HepG2 (cell line): ENCODE data around the gene TRIP4. TPM values are rescaled to one million over a fixed set of nuclear protein-coding genes. Genes with fewer than 3 reads are reported as not detected.

Source experiments
- ATAC-seq: fragments of 200-7000 bp; cut with Tn5 transposase; 3 replicates; pipeline ENCODE4 v1.9.1; 2020; ENCODE audit warnings: mild to moderate bottlenecking, moderate library complexity
- BruUV-seq: library from RNA; stranded (reverse); fragments of 400-500 nt; replicated peaks from 2 replicates; lab custom pipeline; 2021; lab: Mats Ljungman, UMichigan
- CTCF ChIA-PET: fragments of 300-600 bp; formaldehyde crosslinking; extraction: SDS; loops from one replicate; lab custom pipeline; 2021; ENCODE audit warnings: low total read pairs, inconsistent platforms, low intra/inter-chr PET ratio; lab: Yijun Ruan, JAX
- POLR2A ChIA-PET: fragments of 350-600 bp; sonication (Branson Sonifier 250); formaldehyde crosslinking; loops from one replicate; lab custom pipeline; 2020; ENCODE audit warnings: antibody characterized with exemption, inconsistent platforms; lab: Yijun Ruan, JAX
- DNase-seq: peaks from one replicate; pipeline ENCODE4 v3.0.0-alpha.2; 2015; ENCODE audit warnings: low spot score
- FAIRE-seq: peaks from 3 replicates; lab custom pipeline; 2011; peaks lifted over from hg19 to GRCh38; lab: Jason Lieb, UNC
- H2AFZ ChIP-seq: one replicate; pipeline ENCODE4 v1.6.1; 2011; ENCODE audit warnings: low read length, inconsistent platforms
- H3K27ac ChIP-seq: fragments of 300-600 bp; 3 replicates; pipeline ENCODE4 v1.8.0; 2011; ENCODE audit warnings: mixed run types, mild to moderate bottlenecking, mixed read lengths, low read length, inconsistent platforms; ENCODE audit not compliant: insufficient read depth; ENCODE audit errors: extremely low read length
- H3K27me3 ChIP-seq, 2 experiments: fragments of 200-600 bp in 1 of 2; 2 replicates in 1 of 2; 3 replicates in 1 of 2; pipeline versions ENCODE4 v1.6.0 to v1.8.0; 2011; ENCODE audit warnings: low read length in 2 of 2, mild to moderate bottlenecking in 2 of 2, moderate library complexity in 2 of 2, inconsistent platforms in 1 of 2; ENCODE audit not compliant: insufficient read depth in 2 of 2, control insufficient read depth in 1 of 2
- H3K36me3 ChIP-seq, 2 experiments: fragments of 200-600 bp in 1 of 2; replicated peaks in 1 of 2; 2 replicates in 1 of 2; 3 replicates in 1 of 2; pipeline versions ENCODE4 v1.5.1 to v1.8.0; 2011; ENCODE audit warnings: low read length in 2 of 2, inconsistent platforms in 1 of 2; ENCODE audit not compliant: insufficient read depth in 2 of 2, control insufficient read depth in 1 of 2
- H3K4me1 ChIP-seq: 2 replicates; pipeline ENCODE4 v1.5.1; 2012; ENCODE audit warnings: low read length, inconsistent platforms; ENCODE audit not compliant: insufficient read depth
- H3K4me2 ChIP-seq: 2 replicates; pipeline ENCODE4 v1.6.0; 2011; ENCODE audit warnings: low read depth, low read length, inconsistent platforms
- H3K4me3 ChIP-seq, 3 experiments: fragments of 200-600 bp in 1 of 3; sonication (generic), shearing (Covaris generic) in 1 of 3; replicated peaks in 1 of 3; 2 replicates each; pipeline ENCODE4 v1.5.1; 2011 to 2016; ENCODE audit warnings: low read length in 3 of 3, inconsistent platforms in 2 of 3, low read depth in 2 of 3, mild to moderate bottlenecking in 2 of 3, control low read depth in 1 of 3, mixed read lengths in 1 of 3; ENCODE audit not compliant: insufficient read depth in 1 of 3
- H3K79me2 ChIP-seq: one replicate; pipeline ENCODE4 v1.6.1; 2011; ENCODE audit warnings: low read length, inconsistent platforms; ENCODE audit not compliant: insufficient read depth
- H3K9ac ChIP-seq: 2 replicates; pipeline ENCODE4 v1.6.0; 2011; ENCODE audit warnings: mild to moderate bottlenecking, low read depth, low read length, inconsistent platforms; ENCODE audit not compliant: insufficient read depth
- H3K9me3 ChIP-seq: 2 replicates; pipeline ENCODE4 v1.5.1; 2012; ENCODE audit warnings: mild to moderate bottlenecking, low read length
- H4K20me1 ChIP-seq: 2 replicates; pipeline ENCODE4 v1.6.0; 2011; ENCODE audit warnings: inconsistent platforms, mild to moderate bottlenecking, low read length, moderate library complexity; ENCODE audit not compliant: insufficient read depth
- ASH2L ChIP-seq: fragments of 300-600, 200-600 bp; sonication (generic); IDR thresholded peaks from 2 replicates; pipeline ENCODE4 v1.7.0; 2017; ENCODE audit warnings: low read depth, mild to moderate bottlenecking, moderate library complexity, mixed read lengths, low read length; ENCODE audit not compliant: insufficient read length
- CEBPG ChIP-seq: IDR thresholded peaks from 2 replicates; pipeline ENCODE4 v1.6.1; 2016
- EED ChIP-seq: sonication (generic); formaldehyde crosslinking; IDR thresholded peaks from 2 replicates; pipeline ENCODE4 v1.5.0; 2020; ENCODE audit warnings: mild to moderate bottlenecking, missing genetic modification reagents
- FOXA1 ChIP-seq, 2 experiments: fragments of 450-650 bp in 1 of 2; sonication (generic) in 1 of 2; formaldehyde crosslinking in 1 of 2; IDR thresholded peaks; 2 replicates each; pipeline versions ENCODE4 v1.4.0 to v1.6.1; 2016 to 2020; ENCODE audit warnings: missing genetic modification reagents in 1 of 2
- GATAD1 ChIP-seq: IDR thresholded peaks from 2 replicates; pipeline ENCODE4 v1.6.1; 2016; ENCODE audit warnings: missing genetic modification reagents, missing compliant biosample characterization
- HIC2 ChIP-seq: sonication (generic); formaldehyde crosslinking; IDR thresholded peaks from 2 replicates; pipeline ENCODE4 v1.9.0; 2022; ENCODE audit warnings: low read depth, missing genetic modification reagents
- MATR3 ChIP-seq: sonication (generic); formaldehyde crosslinking; IDR thresholded peaks from 2 replicates; pipeline ENCODE4 v1.4.0; 2020; ENCODE audit warnings: missing genetic modification reagents
- MTA3 ChIP-seq: sonication (generic); formaldehyde crosslinking; IDR thresholded peaks from 2 replicates; pipeline ENCODE4 v1.4.0; 2020; ENCODE audit warnings: missing genetic modification reagents
- PHF20 ChIP-seq: sonication (generic); formaldehyde crosslinking; IDR thresholded peaks from 2 replicates; pipeline ENCODE4 v1.5.0; 2020; ENCODE audit warnings: mild to moderate bottlenecking, missing genetic modification reagents
- PLSCR1 ChIP-seq: sonication (generic); formaldehyde crosslinking; IDR thresholded peaks from 2 replicates; pipeline ENCODE4 v1.5.0; 2020; ENCODE audit warnings: missing genetic modification reagents, mild to moderate bottlenecking, borderline replicate concordance
- RBM39 ChIP-seq: fragments of 200-400 bp; formaldehyde crosslinking; IDR thresholded peaks from one replicate; pipeline ENCODE4 v1.6.1; 2018; ENCODE audit warnings: antibody characterized with exemption, mild to moderate bottlenecking, low read depth, low read length; ENCODE audit not compliant: poor library complexity, severe bottlenecking
- SCMH1 ChIP-seq: sonication (generic); formaldehyde crosslinking; IDR thresholded peaks from 2 replicates; pipeline ENCODE4 v1.9.0; 2021; ENCODE audit warnings: missing genetic modification reagents, mild to moderate bottlenecking, borderline replicate concordance
- STAG1 ChIP-seq: sonication (generic); formaldehyde crosslinking; IDR thresholded peaks from 2 replicates; pipeline ENCODE4 v1.4.0; 2020; ENCODE audit warnings: missing genetic modification reagents
- ZFY ChIP-seq: sonication (generic); formaldehyde crosslinking; IDR thresholded peaks from 2 replicates; pipeline ENCODE4 v1.4.0; 2020; ENCODE audit warnings: missing genetic modification reagents
- ZNF225 ChIP-seq: sonication (generic); formaldehyde crosslinking; IDR thresholded peaks from 2 replicates; pipeline ENCODE4 v1.4.0; 2020; ENCODE audit warnings: mild to moderate bottlenecking, missing genetic modification reagents
- ZNF260 ChIP-seq: sonication (generic); formaldehyde crosslinking; IDR thresholded peaks from 2 replicates; pipeline ENCODE4 v1.4.0; 2020; ENCODE audit warnings: missing genetic modification reagents, low read depth, mild to moderate bottlenecking, borderline replicate concordance
- ZNF296 ChIP-seq: sonication (generic); formaldehyde crosslinking; conservative IDR thresholded peaks from 2 replicates; pipeline ENCODE4 v1.5.0; 2020; ENCODE audit warnings: mild to moderate bottlenecking, missing genetic modification reagents
- ZNF34 ChIP-seq: sonication (generic); formaldehyde crosslinking; IDR thresholded peaks from 2 replicates; pipeline ENCODE4 v1.4.0; 2020; ENCODE audit warnings: mild to moderate bottlenecking, missing genetic modification reagents, borderline replicate concordance
- ZNF569 ChIP-seq: sonication (generic); formaldehyde crosslinking; IDR thresholded peaks from 2 replicates; pipeline ENCODE4 v1.5.0; 2020; ENCODE audit warnings: mild to moderate bottlenecking, missing genetic modification reagents, moderate library complexity, borderline replicate concordance
- ZNF674 ChIP-seq: sonication (generic); formaldehyde crosslinking; IDR thresholded peaks from 2 replicates; pipeline ENCODE4 v1.5.0; 2020; ENCODE audit warnings: low read depth, mild to moderate bottlenecking, missing genetic modification reagents
- ZNF770 ChIP-seq: sonication (generic); formaldehyde crosslinking; IDR thresholded peaks from 2 replicates; pipeline ENCODE4 v1.5.0; 2020; ENCODE audit warnings: mild to moderate bottlenecking, missing genetic modification reagents
- WGBS: methylation state at CpG from one replicate; pipeline ENCODE4 v1.1.6; 2017; ENCODE audit warnings: low lambda C conversion rate; 5-methylcytosine and 5-hydroxymethylcytosine counted together
- in situ Hi-C: cut with HindIII; loops from 2 replicates; pipeline ENCODE4 v1.10.0; 2017; ENCODE audit warnings: low pct_unique_long_range_greater_than_20kb; ENCODE audit not compliant: extremely low pct_ligation_motif_present
- intact Hi-C: fragments of 100-400 bp; cut with micrococcal nuclease; formaldehyde crosslinking; loops from one replicate; pipeline ENCODE4 v1.10.0; 2022; ENCODE audit not compliant: unreplicated experiment
- polyA plus RNA-seq, 8 experiments: library from polyadenylated mRNA; depleted of rRNA in 3 of 8; stranded (reverse) in 7 of 8; unstranded in 1 of 8; fragments of >200 nt; fragmentation: Illumina TruSeq in 4 of 8; extraction: Trizol in 4 of 8; gene quantifications; 2 replicates each; pipeline versions ENCODE4 v1.2.1 to v1.2.3, GENCODE V29; 2011 to 2016; ENCODE audit warnings: low read depth in 4 of 8, missing spikeins in 1 of 8, mixed read lengths in 1 of 8; ENCODE audit not compliant: insufficient read depth in 1 of 8
- total RNA-seq, 5 experiments: library from RNA; depleted of rRNA; stranded (reverse); fragments of >200 nt; fragmentation: Illumina TruSeq; extraction: Trizol; gene quantifications; 2 replicates each; pipeline ENCODE4 v1.2.3, GENCODE V29; 2016; ENCODE audit warnings: low read depth in 1 of 5

Gene TRIP4
- total and polyA plus RNA-seq, 2 of the 13 experiments (the other 11 are each of a cell fraction or from before 2014, with no cell fraction given), result 7.1 to 11.8 TPM

- TF ChIP-seq ZNF225, result peak; percentile 95; the same call in 1 of the 2 replicates
- TF ChIP-seq MATR3 (CRISPR knock-in tag), result no peak
- TF ChIP-seq MTA3 (CRISPR knock-in tag), result no peak
- no peak; the same call in 1 of the 2 replicates for TF ChIP-seq PLSCR1 (CRISPR knock-in tag)
- peak; percentile 98 for TF ChIP-seq RBM39
- TF ChIP-seq ZNF569 (CRISPR knock-in tag), result no peak
- peak; percentile 76 for TF ChIP-seq CEBPG
- TF ChIP-seq SCMH1, result no peak
- TF ChIP-seq ZNF296 (CRISPR knock-in tag), result peak; percentile 84; the same call in 1 of the 2 replicates
- TF ChIP-seq ZNF674 (CRISPR knock-in tag), result no peak
- TF ChIP-seq ZNF260 (CRISPR knock-in tag), result no peak
- no peak; the same call in 1 of the 2 replicates for TF ChIP-seq EED (CRISPR knock-in tag)
- no peak for TF ChIP-seq FOXA1 (IDR thresholded peaks at IDR 0.05)
- peak; percentile 81 for TF ChIP-seq FOXA1 (CRISPR knock-in tag; IDR thresholded peaks at IDR 0.05)
- TF ChIP-seq ASH2L, result peak; percentile 99
Measured at GRCh38 chr15:64387562-64388168, at the start of gene TRIP4 (continued).

GRCh38 chr15:64340355-64340754, 47.3 kb upstream of the TRIP4 start:
- H3K4me1 ChIP-seq, result peaks cover 9% of the 10 kb centered on the region
- intact Hi-C loops (no loop called here), in situ Hi-C loops (no loop called here)
- no peak overlapping the region for H2AFZ ChIP-seq
- FAIRE-seq (no peak), ATAC-seq (no peak), DNase-seq (no peak)
- H3K9me3 ChIP-seq, result no peaks in the 10 kb centered on the region
- no peak overlapping the region for H3K4me2 ChIP-seq
- ChIA-PET CTCF (no interaction called here), POLR2A (no interaction called here)
- WGBS, result 100% methylated on average over 1 of the region's 1 CpG
- H3K9ac ChIP-seq, result no peak overlapping the region
- BruUV-seq, result no TSS peak
- no peak overlapping the region for H3K27ac ChIP-seq
- H3K4me3 ChIP-seq, result no peak overlapping the region
- H3K27me3 ChIP-seq, result no peaks in the 10 kb centered on the region; a peak in 1 of 5 replicates
- no peaks in the 10 kb centered on the region for H4K20me1 ChIP-seq
- H3K79me2 ChIP-seq, result peaks cover 9% of the 10 kb centered on the region
- peaks cover 0 to 15% of the 10 kb centered on the region in 2 experiments; a peak in 4 of 5 replicates for H3K36me3 ChIP-seq
- TF ChIP-seq STAG1 (CRISPR knock-in tag) (no peak), ZNF34 (CRISPR knock-in tag) (no peak), ZFY (no peak), HIC2 (no peak), PHF20 (CRISPR knock-in tag) (no peak), ZNF770 (CRISPR knock-in tag) (no peak), GATAD1 (CRISPR knock-in tag) (no peak)
